HG02840 (cell line): Measurements from ENCODE around the gene GSN.

Source experiments
- ATAC-seq: cut with Tn5 transposase; IDR thresholded peaks from one replicate; pipeline ENCODE4 v1.9.1; 2021; ENCODE audit warnings: mild to moderate bottlenecking, moderate library complexity, moderate number of reproducible peaks; ENCODE audit not compliant: unreplicated experiment, low FRiP score

GSN gene

DNA sequence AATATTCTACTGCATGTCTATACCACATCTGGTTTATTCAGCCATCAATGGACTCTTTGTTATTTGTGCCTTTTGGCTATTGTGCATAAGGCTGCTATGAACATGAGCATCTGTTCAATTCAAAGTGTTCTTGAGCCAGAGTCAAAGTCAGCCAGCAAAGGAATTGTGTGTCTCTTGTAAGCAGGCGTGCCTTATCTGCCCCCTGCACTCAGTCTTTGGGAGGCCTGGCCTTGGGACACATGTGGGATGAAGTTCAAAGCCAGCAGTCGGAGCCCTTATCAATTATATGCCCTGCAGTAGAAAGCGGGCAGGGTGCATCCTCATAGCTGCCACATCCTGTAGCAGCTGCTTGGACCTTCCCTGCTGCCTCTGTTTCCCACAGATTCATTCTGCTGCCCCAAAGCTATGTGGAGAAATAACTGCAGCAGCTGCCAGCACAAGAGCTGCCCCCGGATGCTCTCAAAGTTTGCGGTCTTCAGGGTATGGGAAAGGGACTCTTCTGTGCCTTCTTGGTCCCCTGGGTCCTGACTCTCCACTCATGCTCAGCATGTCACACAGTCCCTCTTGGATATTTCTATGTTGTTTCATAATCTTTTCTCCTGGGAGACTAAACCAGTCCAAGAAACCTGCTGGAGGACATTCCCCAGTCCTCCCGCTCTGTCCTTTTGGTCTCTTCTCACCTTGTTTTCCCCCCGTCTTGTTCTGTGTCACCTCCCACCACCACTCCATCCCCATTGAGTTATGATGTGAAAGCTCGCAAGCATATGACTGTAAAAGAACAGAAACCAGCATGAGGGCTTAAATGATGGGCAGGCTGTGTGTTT lies 66.2 kb downstream of the GSN start:
- no peak for ATAC-seq

DNA sequence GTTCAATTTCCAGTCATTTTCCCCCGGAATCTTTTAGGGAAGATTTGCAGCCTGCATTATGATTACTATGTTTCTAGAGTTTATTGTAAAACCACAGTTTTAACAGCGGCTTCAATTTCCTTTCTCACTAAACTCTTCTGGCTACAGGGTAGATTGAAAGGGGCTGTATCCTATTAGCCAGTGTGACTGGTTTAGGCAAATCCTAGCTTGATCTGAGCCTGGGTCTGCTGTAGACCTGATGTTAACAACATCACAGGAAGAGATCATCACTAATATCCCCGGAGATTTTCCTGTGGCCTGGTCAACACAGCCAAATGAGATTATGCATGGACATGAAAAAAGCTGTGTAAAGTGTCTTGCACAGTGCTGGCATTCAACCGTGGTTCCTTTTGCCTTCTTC lies 68.7 kb downstream of the GSN start:
- ATAC-seq, result no peak

DNA sequence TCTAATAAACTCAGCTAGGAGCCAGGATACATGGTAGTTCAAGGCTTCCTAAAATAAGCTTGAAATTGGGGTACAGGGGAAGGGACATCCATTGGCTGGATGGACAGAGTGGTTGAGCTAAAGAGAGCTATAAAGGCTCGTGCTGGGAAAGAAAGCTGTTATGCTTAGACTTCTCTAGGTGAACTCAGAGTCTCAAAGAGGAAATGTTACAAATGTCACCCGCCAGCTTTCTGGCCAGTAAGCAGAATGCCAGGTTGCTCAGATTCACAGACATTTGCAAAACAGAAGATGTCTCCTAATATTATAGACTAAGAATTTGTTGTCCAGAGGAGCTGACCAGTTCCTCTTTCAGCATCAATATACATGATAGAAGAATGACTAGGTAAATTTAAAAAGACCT lies 71.5 kb downstream of the GSN start:
- no peak for ATAC-seq

DNA sequence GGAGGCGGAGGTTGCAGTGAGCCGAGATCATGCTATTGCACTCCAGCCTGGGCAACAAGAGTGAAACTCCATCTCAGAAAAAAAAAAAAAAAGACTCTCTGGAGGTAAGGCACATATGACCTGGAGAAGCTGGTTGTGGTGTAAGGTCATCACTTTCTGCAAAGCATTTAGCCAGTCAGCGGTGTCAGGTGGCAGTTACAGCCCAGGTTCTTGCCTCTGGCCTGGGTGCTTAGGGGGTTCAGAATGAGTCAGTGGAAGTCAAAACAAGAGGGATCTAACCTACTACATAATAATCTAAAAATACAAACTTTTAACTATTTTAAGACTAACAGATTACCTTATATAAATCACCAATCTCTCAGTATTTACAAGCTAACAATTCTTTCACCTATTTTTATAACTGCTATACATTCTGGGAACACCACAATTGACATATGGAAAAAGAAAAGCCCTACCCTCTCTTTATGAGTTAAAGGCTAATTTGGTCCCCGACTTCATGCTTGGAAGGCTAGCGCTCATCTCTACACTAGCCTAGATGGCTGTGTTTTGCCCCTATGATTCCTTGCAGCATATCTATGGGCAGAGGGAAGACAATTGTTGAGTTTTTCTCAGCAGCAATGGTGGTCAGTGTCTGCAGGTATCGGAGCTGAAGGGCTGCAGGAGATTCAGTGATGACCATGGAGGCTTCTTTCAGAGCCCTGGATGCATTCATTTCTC lies 72.9 kb downstream of the GSN start:
- no peak for ATAC-seq

DNA sequence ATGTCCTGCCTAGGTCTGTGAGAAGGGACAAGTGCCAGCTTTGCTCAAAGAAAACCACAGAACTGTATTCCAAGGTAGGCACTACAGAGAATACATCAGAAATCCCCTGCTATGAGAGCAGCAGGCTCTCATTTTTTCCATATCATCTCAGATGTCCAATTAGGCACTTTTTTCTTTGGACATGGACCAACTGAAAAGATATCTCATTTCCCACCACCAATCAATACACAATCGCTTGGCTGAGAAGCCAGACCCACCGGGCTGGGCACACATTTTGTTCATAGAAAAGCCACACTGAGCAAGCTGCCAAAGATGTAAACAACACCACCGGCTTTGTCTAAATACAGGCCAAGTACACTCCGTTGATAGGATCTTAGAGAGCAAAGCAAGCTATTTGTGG lies 76.2 kb downstream of the GSN start:
- no peak for ATAC-seq

DNA sequence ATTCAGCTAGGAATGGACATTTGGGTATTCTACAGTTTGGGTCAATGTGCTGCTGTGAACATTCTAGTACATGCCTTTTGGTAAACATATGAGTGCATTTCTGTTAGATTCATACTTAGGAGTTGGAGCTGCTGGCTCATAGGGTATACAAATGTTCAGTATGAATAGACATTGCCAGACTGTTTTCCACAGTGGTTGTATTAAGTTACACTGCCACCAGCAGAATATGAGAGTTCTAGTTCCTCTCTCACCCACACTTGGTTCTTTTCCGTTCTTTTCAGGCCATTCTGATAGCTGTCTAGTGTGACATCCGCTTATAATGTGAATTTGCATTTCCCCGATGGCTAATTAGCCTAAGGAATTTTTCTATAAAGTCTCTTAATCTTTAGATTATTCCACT lies 77.1 kb downstream of the GSN start:
- no peak for ATAC-seq

DNA sequence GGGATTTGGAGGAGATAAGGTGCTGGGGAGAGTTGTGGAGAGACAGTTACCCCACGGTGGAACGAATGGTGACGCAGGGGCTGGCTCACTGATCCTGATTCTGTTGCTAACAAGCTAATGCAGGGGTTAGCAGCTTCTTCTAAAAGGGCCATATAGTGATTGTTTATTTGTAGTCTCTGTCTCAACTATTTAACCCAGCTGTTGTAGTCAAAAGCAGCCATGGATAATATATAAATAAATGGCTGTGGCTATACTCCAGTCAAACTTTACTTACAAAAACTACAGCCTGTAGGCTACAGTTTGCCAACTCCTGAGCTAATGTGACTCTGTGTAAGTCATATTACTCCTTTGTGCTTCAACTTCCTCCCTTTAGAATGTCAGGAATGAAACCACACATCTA lies 80.3 kb downstream of the GSN start:
- no peak for ATAC-seq

DNA sequence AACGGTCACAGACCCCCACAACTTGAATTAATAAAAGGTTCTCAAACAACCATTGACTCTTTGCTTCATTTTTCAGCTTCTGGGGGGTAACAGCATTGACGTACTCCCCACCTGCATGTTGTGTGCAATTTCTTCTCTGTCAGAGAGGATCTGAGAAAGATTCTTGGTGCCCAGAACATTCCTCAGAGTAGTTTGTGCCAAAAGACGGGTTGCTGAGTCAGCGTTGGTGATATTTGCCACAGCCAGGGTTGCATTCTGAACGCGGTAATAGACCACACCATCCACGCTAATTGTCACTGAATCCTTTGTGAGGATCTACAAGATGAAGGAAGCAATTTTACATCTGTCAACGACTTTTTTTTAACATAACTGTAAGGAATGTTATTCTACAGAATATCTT lies 81.0 kb downstream of the GSN start:
- ATAC-seq, result no peak

DNA sequence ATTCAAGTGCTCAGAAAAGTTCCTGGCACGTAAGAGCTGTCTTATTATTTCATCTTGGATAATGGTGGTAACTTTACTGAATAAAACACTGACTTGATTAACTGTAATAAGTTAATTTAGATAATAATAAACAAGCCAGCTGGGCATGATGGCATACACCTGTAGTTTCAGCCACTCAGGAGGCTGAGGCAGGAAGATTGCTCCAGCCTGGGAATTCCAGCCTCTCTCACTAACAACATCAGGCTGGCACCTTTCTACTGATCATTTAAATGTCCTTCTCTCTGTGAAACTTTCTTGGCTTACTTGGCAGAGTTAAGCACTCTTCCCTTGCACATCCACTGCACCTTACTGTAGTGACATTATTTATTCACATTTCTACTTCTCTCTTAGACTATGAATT lies 82.1 kb downstream of the GSN start:
- ATAC-seq, result no peak

DNA sequence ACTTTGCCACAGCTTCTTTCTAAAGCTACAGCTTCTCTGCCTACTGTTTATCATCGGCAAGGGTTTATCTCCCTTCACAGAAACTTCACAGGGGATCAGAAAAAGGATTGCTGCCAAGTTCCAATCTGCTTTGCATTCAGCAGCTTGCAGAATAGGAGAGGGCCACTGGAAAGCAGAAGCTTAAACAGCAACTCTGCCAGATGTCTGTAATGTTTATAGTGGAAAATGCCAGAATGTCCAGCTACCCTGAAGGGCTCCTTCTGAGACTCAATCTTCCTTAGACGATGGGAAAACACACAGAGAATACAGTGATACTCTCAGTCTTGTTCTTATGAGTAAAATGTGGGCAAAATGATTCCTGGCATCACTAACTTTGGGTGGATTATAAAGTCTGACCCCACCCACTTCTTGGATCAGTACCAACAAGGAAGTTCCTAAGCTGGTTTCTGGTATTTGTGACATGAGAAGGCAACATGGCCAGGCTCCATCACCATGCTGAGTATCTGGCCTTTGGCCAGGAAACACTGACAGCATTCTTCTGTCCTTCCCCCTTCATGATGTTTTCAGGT lies 83.1 kb downstream of the GSN start:
- ATAC-seq, result no peak

DNA sequence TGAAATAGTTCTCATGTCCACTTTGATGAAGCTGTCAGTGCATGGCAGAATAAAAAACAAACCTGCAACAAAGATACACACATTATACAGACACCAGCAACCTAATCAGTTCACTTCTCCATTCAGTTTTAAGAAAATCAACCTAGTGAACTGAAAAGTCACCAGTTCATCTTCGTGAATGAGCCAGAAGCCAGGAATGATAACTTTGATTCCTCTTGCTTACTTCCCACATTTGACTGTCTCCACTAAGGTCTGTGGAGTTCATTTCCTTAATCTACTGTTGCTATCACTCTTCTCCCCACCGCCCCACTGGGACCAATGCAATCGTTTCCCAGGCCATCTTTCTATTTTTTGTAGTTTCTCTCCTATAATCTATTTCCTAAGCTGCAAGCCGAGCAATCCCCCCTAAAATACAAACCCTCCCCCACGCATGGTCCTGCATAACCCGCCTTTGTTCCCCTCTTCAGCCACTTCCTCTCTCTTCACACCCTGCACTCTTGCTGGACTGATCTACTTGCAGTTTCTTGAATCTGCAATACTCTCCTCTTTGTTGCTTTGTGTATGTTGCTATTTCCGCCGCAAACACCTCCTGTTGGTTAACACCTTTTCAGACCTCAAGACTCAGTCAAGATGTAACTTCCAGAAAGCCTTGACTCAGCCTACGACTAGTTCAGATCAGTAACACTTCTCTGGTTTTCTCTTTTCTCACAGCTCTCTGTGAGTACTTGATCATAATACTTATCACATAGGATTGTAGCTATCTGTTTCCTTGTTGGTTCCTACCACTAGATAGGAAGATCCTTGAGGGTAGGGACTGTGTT lies 85.5 kb downstream of the GSN start:
- peak; percentile 95 for ATAC-seq

DNA sequence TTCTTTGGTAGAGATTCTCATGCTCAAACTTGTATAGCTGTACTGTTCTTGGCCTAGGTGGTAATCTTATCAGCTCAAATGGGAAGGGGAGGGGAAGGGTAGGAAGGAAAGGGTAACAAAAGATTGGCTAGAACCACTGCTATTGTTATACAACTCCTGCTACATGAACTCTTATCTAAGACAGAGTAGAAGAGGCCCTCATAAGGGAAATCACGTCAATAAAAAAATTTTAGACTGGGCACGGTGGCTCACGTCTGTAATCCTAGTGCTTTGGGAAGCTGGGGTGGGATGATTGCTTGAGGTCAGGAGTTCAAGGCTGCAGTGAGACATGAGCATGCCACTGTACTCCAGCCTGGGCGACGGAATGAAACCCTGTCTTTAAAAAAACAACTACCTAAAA lies 86.2 kb downstream of the GSN start:
- no peak for ATAC-seq

DNA sequence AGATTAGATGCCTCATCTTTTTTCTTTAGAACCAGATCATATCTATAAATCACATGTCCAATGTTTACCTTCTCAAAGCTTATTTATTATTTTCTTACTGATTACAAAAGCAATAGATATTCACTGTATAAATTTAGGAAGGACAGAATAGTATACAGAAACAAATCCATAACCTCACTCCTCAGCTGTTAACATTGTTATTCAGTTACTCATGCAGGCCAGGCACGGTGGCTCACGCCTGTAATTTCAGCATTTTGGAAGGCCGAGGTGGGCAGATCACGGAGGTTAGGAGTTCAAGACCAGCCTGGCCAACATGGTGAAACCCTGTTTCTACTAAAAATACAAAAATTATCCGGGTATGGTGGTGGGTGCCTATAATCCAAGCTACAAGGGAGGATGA lies 86.8 kb downstream of the GSN start:
- no peak for ATAC-seq

DNA sequence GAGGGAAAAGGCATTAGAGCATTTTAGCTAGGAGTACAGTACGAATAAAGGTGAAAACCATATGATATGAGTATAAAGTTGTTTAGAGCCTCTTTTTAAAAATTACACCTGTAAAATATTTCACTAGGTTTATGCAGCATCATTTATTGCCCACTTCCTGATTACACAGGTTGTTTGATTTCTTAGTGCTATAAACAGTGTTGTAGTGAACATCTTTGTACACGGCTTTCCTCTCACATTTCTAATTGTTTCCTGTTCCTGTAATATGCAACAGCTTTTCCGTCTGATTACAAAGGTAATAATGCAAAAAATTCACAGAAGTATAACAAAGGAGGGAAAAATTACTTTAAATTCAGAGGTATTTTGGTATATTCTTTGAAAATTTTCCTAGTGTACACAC lies 89.0 kb downstream of the GSN start:
- no peak for ATAC-seq

DNA sequence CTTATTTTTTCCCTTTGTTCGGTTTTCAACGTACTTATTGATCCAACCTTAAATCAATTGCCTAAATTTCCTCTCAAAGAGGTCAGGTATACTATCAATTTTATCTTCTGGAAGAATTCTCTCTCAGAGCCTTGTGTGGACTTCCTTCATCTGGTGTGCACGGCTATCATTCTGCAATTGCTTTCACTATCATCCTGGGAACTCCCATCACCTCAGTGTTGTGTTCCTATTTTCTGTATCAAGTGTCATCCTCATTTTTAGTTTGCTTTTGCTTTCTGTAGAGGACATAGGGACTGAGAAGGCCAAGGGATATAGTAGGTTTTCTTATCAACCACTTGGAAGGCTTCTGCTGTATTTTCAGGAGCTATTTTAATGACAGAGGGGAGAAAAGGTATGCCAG lies 90.8 kb downstream of the GSN start:
- ATAC-seq, result no peak

DNA sequence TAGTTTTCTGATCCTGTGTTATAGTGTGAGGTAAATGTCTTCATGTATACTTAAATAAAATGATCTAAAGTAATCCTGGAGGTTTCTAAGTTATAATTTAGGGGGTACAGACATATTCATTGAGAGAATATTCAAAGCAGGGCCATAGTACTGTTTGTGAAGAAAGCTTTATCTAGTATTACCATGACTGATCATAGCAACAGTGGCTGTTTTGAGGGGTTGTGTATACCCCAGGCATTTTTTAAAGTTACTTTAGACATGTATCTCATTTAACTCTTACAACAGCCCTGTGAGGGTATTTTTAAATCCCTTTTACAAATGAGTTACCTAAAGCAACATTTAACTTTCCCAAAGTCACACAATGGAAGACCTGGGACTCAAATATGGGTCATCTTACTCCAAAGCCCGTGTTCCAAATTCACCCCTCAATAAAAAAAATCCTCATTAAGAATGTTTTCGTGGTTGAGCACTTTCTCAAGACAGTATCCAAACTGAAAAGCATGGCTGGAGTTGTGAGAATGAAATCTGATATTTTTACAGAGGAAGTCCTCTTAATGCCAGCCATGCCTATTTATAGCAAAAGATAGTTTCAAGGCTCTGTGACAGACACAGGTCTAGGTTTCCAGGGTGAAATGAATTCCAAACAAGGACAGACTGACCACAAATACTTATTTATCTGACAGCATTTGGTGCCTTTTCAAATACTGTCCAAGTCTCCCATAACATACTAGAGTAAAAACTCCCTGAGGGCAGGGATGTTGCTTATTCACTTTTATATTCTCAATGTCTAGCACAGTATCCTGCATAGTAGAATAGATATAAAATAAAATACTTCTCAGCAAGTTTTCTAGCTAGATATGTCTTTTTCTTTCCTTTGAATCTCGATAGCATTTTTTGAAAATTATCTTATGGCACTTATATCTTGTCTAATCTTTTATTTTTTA lies 91.7 kb downstream of the GSN start:
- ATAC-seq, result no peak

DNA sequence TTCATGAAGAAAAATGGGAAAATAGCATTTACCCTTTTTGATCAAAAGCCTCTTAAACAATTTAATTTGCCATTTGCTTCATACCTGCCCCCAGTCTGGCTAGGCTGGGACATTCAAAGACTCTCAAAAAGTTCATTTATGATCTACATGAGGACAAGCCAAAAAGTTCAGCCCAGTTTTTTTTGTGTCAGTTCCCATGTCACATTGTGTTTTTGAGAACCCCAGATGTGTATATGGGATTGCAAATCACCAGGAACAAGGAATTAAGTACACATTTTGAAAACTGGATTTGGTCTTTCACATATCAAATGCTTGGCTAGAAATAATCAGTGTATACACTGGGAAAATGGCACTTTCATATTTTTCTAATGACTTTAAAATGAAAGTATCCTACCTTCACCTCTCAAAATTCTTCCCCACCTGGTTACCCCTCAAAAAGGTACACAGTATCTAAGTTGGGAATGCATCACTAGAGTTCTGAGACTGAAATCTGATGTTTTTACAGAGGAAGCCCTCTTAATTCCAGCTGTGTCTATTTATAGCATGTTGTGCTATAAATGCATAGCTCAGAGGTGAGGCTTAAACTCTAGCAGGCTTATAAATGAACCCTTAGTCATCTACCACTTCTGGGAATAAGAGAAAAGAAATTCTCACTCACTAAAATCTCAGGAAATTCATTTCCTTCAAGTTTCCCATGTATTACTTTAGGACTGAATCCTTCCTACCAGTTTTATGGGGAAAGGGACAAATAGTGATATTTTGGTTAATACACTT lies 92.8 kb downstream of the GSN start:
- ATAC-seq, result no peak

DNA sequence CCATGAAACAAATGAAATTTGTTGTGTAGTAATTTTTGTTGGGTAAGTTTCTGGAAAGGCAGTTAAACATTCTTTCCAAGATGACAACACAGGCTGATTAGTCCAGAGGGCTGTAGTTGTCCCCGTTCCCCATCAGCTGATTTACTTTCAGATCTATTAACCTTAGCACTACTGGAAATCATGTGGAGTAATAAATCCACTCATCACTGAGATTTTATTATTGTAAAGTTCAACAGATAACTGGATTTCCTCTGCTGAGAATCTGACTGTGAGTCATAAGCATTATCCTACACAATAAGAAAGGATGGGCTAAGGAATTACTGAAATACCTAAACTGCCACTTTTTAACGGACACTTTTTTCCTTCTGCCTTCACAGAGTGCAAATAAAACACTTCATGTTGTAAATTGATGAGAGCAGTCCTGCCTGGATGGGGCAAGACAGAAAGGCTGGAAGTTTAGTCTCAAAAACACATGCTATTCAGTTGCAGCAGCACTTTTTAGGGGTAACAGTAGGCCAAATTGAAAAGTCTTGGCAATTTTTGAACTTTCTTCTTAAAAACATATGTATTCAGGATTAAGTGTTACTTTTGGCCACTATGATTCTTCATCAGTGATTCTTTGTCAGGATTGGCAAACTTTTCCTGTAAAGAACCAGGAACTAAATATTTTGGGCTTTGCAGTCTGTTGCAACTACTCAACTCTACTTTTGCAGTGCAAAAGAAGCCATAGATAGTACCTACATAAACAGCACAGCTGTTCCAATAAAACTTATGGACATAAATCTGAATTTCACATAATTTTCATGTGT lies 95.1 kb downstream of the GSN start:
- ATAC-seq, result no peak
